ENCODE measurements around the gene FNDC5. TPM values are rescaled to one million over a fixed set of nuclear protein-coding genes. Genes with fewer than 3 reads are reported as not detected.

The FNDC5 gene
- total and polyA plus RNA-seq, 10 of the 15 experiments (the other 5 are each of a cell fraction or from before 2014, with no cell fraction given) = 0.01 to 0.29 (median 0.19) TPM; not detected in 4

GRCh38 chr1:32890516-32891240 lies 20.0 kb upstream of the FNDC5 start:
- H3K79me2 ChIP-seq (ENCODE audit: control insufficient read depth, insufficient read depth, low read length) = no peaks in the 10 kb centered on the region
- no peaks in the 10 kb centered on the region; the same call in 2 of the 3 replicates for H3K9me3 ChIP-seq (replicated peaks; ENCODE audit: control insufficient read depth, insufficient read depth, low read length)
- no peak overlapping the region for H3K4me3 ChIP-seq
- H3K9ac ChIP-seq (ENCODE audit: control insufficient read depth, insufficient read depth, low read length) = no peak overlapping the region
- SMC1A ChIA-PET (ENCODE audit: uncharacterized antibody, unreplicated experiment) = interaction anchor here (0.7 to 1.5 kb wide), 2 partner anchors 8 to 168 kb away, joined by 3 read pairs; no protein-coding TSS in a partner anchor
- no peak overlapping the region for H3K27ac ChIP-seq (ENCODE audit: control insufficient read depth, insufficient read depth)
- H3K4me1 ChIP-seq (ENCODE audit: control insufficient read depth, insufficient read depth, low read length) = no peaks in the 10 kb centered on the region
- no peaks in the 10 kb centered on the region for H4K20me1 ChIP-seq (ENCODE audit: control insufficient read depth, insufficient read depth)
- ATAC-seq (no peak), DNase-seq (ENCODE audit: low read depth, low spot score) (no peak), FAIRE-seq (no peak)
- H3K4me2 ChIP-seq (ENCODE audit: control insufficient read depth, insufficient read depth) = no peak overlapping the region
- in situ Hi-C loops (cut with MboI) = no loop called here
- no peak overlapping the region for H2AFZ ChIP-seq (ENCODE audit: control insufficient read depth, low read depth, low read length)
- peaks cover 14 to 18% of the 10 kb centered on the region in 2 experiments for H3K27me3 ChIP-seq (replicated peaks in 1 of 2; ENCODE audit: control insufficient read depth in 2 of 2, insufficient read depth in 2 of 2, low read length in 1 of 2)
- no TSS peak for BruUV-seq (replicated peaks)
- intact Hi-C loops (cut with micrococcal nuclease; ENCODE audit: unreplicated experiment) = no loop called here
- POLR2A ChIA-PET = no interaction called here
- RAD21 ChIA-PET (ENCODE audit: unreplicated experiment) = interaction anchor here (1.0 to 1.3 kb wide), 2 partner anchors 164 to 178 kb away, joined by 3 to 4 read pairs; no protein-coding TSS in a partner anchor
- 29% methylated on average over 7 of the region's 7 CpGs for WGBS (ENCODE audit: insufficient coverage, insufficient replicate concordance, low lambda C conversion rate, missing lambda C conversion rate)
- CTCF ChIA-PET = interaction anchor here (0.6 to 6.5 kb wide), 3 partner anchors 15 to 181 kb away, joined by 4 to 36 read pairs (median 4); no protein-coding TSS in a partner anchor
- H3K36me3 ChIP-seq (ENCODE audit: control insufficient read depth in 2 of 2, insufficient read depth in 2 of 2, low read length in 1 of 2) = no peaks in the 10 kb centered on the region
- TF ChIP-seq, protein P1, sequence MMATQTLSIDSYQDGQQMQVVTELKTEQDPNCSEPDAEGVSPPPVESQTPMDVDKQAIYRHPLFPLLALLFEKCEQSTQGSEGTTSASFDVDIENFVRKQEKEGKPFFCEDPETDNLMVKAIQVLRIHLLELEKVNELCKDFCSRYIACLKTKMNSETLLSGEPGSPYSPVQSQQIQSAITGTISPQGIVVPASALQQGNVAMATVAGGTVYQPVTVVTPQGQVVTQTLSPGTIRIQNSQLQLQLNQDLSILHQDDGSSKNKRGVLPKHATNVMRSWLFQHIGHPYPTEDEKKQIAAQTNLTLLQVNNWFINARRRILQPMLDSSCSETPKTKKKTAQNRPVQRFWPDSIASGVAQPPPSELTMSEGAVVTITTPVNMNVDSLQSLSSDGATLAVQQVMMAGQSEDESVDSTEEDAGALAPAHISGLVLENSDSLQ (IDR thresholded peaks at IDR 0.05) = no peak
- TF ChIP-seq EED (IDR thresholded peaks at IDR 0.05; ENCODE audit: low read depth) = no peak
- TF ChIP-seq HDGF (IDR thresholded peaks at IDR 0.05) = no peak
- TF ChIP-seq E4F1 (IDR thresholded peaks at IDR 0.05; ENCODE audit: borderline replicate concordance, partially characterized antibody) = no peak
- no peak for TF ChIP-seq EZH2 (IDR thresholded peaks at IDR 0.05; ENCODE audit: borderline replicate concordance, control insufficient read depth, low read depth, low read length)
- no peak for TF ChIP-seq CHD1 (IDR thresholded peaks at IDR 0.05; ENCODE audit: low read depth, low read length)
- TF ChIP-seq, protein P2, sequence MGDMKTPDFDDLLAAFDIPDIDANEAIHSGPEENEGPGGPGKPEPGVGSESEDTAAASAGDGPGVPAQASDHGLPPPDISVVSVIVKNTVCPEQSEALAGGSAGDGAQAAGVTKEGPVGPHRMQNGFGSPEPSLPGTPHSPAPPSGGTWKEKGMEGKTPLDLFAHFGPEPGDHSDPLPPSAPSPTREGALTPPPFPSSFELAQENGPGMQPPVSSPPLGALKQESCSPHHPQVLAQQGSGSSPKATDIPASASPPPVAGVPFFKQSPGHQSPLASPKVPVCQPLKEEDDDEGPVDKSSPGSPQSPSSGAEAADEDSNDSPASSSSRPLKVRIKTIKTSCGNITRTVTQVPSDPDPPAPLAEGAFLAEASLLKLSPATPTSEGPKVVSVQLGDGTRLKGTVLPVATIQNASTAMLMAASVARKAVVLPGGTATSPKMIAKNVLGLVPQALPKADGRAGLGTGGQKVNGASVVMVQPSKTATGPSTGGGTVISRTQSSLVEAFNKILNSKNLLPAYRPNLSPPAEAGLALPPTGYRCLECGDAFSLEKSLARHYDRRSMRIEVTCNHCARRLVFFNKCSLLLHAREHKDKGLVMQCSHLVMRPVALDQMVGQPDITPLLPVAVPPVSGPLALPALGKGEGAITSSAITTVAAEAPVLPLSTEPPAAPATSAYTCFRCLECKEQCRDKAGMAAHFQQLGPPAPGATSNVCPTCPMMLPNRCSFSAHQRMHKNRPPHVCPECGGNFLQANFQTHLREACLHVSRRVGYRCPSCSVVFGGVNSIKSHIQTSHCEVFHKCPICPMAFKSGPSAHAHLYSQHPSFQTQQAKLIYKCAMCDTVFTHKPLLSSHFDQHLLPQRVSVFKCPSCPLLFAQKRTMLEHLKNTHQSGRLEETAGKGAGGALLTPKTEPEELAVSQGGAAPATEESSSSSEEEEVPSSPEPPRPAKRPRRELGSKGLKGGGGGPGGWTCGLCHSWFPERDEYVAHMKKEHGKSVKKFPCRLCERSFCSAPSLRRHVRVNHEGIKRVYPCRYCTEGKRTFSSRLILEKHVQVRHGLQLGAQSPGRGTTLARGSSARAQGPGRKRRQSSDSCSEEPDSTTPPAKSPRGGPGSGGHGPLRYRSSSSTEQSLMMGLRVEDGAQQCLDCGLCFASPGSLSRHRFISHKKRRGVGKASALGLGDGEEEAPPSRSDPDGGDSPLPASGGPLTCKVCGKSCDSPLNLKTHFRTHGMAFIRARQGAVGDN (IDR thresholded peaks at IDR 0.05) = no peak
- TF ChIP-seq MXI1 (IDR thresholded peaks at IDR 0.05; ENCODE audit: low read depth, low read length) = no peak
- no peak for TF ChIP-seq GABPA (IDR thresholded peaks at IDR 0.05; ENCODE audit: low read depth)
- TF ChIP-seq, protein P3, sequence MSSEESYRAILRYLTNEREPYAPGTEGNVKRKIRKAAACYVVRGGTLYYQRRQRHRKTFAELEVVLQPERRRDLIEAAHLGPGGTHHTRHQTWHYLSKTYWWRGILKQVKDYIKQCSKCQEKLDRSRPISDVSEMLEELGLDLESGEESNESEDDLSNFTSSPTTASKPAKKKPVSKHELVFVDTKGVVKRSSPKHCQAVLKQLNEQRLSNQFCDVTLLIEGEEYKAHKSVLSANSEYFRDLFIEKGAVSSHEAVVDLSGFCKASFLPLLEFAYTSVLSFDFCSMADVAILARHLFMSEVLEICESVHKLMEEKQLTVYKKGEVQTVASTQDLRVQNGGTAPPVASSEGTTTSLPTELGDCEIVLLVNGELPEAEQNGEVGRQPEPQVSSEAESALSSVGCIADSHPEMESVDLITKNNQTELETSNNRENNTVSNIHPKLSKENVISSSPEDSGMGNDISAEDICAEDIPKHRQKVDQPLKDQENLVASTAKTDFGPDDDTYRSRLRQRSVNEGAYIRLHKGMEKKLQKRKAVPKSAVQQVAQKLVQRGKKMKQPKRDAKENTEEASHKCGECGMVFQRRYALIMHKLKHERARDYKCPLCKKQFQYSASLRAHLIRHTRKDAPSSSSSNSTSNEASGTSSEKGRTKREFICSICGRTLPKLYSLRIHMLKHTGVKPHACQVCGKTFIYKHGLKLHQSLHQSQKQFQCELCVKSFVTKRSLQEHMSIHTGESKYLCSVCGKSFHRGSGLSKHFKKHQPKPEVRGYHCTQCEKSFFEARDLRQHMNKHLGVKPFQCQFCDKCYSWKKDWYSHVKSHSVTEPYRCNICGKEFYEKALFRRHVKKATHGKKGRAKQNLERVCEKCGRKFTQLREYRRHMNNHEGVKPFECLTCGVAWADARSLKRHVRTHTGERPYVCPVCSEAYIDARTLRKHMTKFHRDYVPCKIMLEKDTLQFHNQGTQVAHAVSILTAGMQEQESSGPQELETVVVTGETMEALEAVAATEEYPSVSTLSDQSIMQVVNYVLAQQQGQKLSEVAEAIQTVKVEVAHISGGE (CRISPR knock-in tag; IDR thresholded peaks at IDR 0.05) = no peak

All from GM12878 (cell line).